NCI-H1417 (cell line): ENCODE results near the gene SLC4A2.

Source experiments
- DNase-seq, 3 experiments: peaks; one replicate each; lab custom pipeline; 2025; lab: John Stamatoyannopoulos, UW

SLC4A2 gene

GRCh38 chr7:151081170-151082101 lies 22.0 kb downstream of the SLC4A2 start:
- DNase-seq = peak in 2 of 3 experiments; percentile 45 to 54

GRCh38 chr7:151082141-151083070 lies 23.0 kb downstream of the SLC4A2 start:
- peak in 1 of 3 experiments; percentile 43 for DNase-seq

DNA sequence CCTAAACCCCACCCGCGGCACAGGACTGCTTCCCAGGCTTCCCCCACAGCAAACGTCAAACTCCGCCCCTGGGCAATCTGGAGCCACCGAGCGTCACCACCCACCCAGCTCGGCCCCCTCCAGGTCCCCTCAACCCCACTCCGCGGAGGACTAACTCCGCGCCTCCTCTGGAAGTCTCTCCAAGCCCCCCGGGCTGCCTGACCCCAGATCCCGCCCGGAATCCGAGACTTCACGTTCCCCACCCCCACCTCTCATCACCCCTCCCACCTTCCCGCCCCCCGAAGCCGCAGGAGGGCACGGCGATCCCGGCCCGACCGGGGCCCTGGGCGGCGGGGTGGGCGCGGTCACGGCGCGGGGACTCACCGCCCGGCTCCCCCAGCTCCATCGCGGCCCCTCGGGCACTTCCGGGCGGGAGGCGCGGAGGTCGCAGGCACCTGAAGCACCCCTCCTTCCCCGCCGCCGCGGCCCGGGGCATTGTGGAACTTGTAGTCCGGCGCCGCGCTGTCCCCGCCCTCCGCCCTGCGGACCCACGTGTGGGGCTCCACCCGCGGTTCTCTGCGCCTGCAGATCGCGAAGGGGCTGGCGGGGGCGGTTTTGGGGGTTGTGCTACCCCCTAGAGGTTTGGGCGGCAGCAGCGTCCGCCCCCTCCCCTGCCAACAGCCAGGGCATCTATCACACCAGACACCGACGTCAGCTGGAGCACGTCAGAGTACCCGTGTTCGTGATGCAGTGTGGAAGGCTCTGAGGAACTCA lies 23.9 kb downstream of the SLC4A2 start, which contains the start of gene TMUB1:
TMUB1 (minus strand) TSS at position 423 of the 753 bp plus-strand sequence. CDS start 930 bp downstream, outside the sequence.
- peak; percentile 72 to 84 (median 83) for DNase-seq

DNA sequence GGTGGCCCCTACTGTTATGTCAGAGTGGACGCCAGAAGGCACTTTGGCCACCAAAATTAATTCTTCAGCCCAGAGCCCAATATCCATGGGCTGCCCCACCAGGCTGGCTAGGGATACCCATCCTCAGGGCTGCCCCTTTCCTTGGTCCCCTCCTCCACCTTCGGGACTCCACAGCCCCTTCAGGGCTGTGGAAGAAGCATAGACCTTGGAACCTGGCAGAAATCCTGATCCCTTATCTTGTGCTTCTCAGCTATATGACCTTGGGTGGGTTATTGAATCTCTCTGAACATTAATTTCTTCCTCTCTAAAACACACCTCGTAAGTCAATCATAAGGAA lies 24.4 kb downstream of the SLC4A2 start:
- no peak for DNase-seq

DNA sequence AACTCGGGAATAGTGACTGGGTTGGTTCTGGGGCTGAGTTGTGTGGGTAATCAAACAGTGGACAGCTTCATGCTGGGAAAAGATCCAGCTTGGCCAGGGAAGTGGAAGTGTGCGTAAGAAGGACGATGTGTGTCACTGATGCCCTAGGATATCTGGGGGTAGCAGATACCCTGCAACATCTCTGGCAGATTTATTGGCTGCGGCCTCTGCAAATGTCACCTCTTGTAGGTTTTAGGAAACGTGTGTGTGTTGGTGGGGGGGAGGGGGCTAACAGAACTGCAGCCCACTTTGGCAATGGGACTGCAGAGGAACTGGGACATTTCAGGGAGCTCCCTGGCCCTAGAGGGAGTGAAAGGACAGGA lies 25.9 kb downstream of the SLC4A2 start:
- DNase-seq = peak in 1 of 3 experiments; percentile 52

DNA sequence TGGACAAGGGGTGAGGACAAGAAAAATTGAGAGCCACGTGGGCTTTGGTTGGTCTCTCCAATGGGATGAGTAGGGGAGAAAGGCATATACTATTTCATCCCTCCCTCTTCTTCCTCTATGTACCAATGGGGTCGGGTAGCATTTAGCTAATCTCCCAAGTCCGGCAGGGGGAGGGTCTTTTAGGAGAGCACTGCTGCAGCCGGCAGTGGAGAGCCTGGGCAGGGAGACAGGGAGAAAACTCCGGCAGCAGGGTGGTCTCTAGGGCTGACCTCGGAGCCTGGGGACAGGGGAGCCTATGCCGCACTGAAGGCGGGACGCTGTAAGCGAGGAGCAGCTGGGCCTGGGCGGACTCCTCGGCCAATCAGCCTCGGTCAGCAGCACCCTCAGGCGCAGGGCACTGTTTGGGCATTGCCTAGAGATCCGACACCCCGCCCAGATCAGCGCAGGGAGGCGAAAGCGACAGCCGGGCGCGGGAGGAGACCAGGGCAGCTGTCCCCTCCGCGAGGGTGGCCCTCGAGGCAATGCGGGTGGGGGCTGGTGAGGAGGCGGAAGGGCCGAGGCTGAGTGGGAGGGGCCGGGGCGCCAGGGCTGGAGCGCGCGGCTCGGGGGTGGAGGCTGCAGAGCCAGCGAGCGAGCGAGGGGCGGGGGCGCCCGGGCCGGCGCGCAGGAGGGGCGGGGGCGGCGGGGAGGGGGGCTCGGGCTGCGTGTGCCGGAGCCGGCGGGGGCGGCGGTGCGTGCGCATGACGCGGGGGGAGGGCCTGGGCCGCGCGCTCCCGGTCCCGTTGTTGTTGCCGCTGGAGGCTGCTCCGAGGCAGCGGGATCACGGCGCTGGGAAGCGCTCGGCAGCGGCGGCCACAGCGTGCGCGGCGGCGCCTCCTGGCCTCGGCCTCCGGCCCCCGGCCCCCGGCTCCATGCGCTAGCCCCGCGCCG lies 26.6 kb downstream of the SLC4A2 start, which contains the start of gene AGAP3:
AGAP3 (plus strand) TSS at position 785 of the 930 bp plus-strand sequence. CDS start 267 bp downstream, outside the sequence.
- peak; percentile 81 to 94 (median 91) for DNase-seq

GRCh38 chr7:151086802-151087244 lies 27.4 kb downstream of the SLC4A2 start:
- peak; percentile 22 to 75 (median 71) for DNase-seq

GRCh38 chr7:151087245-151088018 lies 28.0 kb downstream of the SLC4A2 start:
- peak; percentile 31 to 75 (median 73) for DNase-seq

DNA sequence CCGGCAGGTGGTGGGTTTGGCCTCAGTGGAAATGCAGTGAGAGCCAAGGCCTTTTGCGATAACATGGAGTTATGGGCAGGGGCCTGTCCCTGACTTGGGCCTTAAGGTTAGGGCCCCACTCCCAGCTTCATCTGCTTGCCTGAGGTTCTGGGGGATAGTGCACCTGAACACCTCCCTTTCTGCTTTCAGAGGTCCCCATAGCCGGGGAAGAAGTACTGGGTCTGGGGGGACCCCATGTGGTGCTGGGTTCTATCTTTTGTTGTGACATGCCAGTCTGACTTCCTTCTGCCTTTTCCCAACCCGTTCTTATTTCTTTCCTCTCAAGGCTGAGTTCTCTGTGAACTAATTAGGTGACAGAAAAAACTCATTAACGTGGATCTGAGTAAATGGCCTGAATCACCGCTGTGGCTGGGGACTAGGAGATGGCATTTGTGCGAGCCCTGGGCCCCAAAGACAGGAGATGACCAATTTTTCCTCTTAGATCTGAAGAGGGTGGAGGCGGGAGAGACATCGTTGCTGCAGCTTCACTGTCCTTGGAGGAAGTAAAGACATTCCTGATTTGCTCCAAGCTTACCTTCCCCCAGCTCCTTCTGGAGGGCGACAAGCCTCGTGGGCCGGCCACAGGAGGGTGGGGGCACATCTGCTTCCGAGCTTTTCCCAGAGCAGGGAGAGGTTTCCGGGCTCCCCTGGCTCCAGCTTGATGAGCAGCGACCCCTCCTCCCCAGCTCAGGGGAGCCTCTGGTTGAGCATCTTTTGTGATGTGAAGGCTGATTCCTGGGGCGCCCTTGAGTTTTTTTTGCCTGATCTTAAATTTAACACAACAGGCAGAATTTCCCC lies 28.8 kb downstream of the SLC4A2 start:
- peak in 1 of 3 experiments; percentile 45 for DNase-seq

- no peak for DNase-seq
These were observed 29.7 kb downstream of the SLC4A2 start for GRCh38 chr7:151088856-151089699.

DNA sequence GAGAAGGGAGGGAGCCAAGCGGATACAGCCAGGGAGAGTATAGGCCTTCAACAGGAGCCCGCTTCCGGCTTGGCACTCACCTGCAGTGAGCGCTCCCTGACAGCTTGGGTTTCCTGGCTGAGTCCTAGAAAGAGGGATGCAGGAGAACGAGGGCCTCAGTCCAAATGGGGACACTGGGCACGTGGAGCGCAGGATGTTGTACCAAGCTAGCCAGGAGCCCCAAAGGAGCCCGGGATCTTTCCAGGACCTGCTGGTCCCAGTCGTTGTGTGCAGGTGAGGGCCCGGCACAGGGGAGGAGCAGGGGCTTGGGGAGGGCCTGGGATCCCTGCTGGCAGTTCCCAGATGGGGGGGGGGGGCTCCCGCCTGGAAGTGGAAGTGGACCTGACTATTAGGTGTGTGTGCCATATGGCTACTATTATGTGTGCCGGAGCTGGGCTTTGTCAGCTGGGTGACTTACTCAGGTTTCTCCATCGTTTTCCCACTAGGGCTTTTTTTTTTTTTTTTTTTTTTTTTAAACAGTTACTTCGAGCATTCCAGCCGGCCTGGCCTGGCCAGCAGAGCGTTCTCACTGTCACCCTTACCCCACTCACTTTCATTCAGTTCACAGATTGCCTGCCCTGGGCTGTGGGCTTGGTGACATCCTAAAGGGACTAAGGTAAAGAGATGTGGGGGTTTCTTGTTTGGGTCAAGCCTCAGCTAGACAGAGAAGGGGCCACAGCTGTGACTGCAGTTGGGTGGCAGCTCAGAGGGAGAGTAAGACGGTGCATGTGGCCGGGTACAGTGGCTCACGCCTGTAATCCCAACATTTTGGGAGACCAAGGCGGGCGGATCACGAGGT lies 30.7 kb downstream of the SLC4A2 start:
- DNase-seq = no peak

- DNase-seq = no peak
These were observed 31.6 kb downstream of the SLC4A2 start for GRCh38 chr7:151091003-151091402.

DNA sequence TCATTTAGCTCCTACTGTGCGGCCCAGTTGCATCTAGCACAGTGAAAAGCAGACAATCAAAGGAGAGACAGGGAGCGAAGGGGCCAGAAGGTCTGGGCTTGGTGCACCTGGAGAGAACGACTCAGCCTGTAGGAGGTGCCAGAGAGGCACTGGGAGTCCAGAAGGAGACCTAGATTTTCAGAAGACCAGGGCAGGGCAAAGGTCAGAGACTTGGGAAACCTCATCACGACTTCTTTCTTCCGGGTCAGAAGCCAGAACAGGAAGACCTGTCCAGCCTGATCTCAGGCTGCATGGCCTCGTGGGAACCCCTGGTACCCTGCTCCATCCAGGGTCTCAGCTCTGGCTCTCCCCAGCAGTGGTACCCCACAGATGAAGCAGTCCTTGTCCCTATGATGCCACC lies 32.0 kb downstream of the SLC4A2 start:
- no peak for DNase-seq

GRCh38 chr7:151091988-151092387 lies 32.6 kb downstream of the SLC4A2 start:
- no peak for DNase-seq

DNA sequence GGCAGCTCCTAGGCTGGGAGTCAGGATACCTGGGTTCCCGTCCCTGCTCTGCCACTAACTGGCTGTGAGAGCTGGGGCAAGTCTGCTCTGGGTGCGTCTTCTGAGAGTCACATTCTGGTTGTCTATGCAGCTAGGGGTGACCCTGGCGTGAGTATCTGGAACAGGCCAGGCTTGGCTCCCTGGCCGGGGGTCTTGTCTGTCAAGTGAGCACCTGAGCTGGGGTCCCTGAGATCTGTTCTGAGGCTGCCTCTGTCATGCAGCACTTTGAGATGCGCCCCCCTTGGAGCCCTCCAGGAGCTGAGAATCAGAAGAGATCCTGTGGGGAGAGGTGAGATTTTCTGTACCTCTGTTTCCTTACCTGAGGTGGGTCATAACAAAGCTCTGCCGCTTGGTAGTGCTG lies 34.4 kb downstream of the SLC4A2 start:
- no peak for DNase-seq

GRCh38 chr7:151094675-151095074 lies 35.3 kb downstream of the SLC4A2 start:
- no peak for DNase-seq
